Bronchial epithelial cell (primary cell): ENCODE results near the gene CADPS2. TPM values are rescaled to one million over a fixed set of nuclear protein-coding genes. Genes with fewer than 3 reads are reported as not detected.

Source experiments
- DNase-seq: peaks from one replicate; pipeline ENCODE4 v3.0.0-alpha.2; 2010; ENCODE audit warnings: low read depth
- FAIRE-seq: peaks from 2 replicates; lab custom pipeline; 2011; peaks lifted over from hg19 to GRCh38; lab: Jason Lieb, UNC
- H3K27me3 ChIP-seq: 2 replicates; pipeline ENCODE4 v1.5.1; 2011; ENCODE audit warnings: low read length; ENCODE audit not compliant: control insufficient read depth, insufficient read depth
- H3K36me3 ChIP-seq: 2 replicates; pipeline ENCODE4 v1.5.1; 2011; ENCODE audit warnings: low read length; ENCODE audit not compliant: control insufficient read depth, insufficient read depth
- H3K4me3 ChIP-seq: 2 replicates; pipeline ENCODE4 v1.5.1; 2011; ENCODE audit warnings: mild to moderate bottlenecking, low read depth, low read length, control low read depth
- total RNA-seq: library from RNA; depleted of rRNA; stranded (reverse); fragments of >200 nt; gene quantifications from 2 replicates; pipeline ENCODE4 v1.2.1, GENCODE V29; 2014
- TF ChIP-seq, protein P1 (sequence below): IDR thresholded peaks from 2 replicates; pipeline ENCODE4 v1.5.1; 2011; ENCODE audit warnings: mild to moderate bottlenecking, moderate library complexity, low read length, control low read depth, inconsistent platforms; ENCODE audit not compliant: insufficient read depth, severe bottlenecking

Gene CADPS2
- total RNA-seq, 1 donor from 2014 or later = 4.2 TPM

DNA sequence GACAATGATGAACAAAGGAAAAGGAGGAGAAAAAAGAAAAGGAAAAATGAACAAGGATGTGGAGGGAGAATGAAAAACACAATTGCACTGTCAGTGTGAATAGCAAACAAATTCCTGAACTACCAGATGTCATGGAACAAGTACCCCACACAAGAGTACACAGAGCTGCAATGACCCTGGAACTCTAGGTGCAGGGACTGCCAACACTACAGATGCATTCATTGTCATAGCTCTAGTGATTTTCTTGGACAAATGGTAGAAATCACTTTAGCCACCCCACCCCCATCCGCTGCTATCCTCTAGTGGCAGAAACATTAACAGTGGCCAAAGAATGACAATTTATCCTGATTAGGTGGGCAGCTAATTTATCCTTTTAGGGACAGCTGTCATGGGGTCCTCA is 190.4 kb downstream of the CADPS2 start:
- DNase-seq (no peak), FAIRE-seq (no peak)
- TF ChIP-seq, protein P1, sequence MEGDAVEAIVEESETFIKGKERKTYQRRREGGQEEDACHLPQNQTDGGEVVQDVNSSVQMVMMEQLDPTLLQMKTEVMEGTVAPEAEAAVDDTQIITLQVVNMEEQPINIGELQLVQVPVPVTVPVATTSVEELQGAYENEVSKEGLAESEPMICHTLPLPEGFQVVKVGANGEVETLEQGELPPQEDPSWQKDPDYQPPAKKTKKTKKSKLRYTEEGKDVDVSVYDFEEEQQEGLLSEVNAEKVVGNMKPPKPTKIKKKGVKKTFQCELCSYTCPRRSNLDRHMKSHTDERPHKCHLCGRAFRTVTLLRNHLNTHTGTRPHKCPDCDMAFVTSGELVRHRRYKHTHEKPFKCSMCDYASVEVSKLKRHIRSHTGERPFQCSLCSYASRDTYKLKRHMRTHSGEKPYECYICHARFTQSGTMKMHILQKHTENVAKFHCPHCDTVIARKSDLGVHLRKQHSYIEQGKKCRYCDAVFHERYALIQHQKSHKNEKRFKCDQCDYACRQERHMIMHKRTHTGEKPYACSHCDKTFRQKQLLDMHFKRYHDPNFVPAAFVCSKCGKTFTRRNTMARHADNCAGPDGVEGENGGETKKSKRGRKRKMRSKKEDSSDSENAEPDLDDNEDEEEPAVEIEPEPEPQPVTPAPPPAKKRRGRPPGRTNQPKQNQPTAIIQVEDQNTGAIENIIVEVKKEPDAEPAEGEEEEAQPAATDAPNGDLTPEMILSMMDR = no peak
- H3K4me3 ChIP-seq = no peak overlapping the region
- no peaks in the 10 kb centered on the region for H3K27me3 ChIP-seq
- no peaks in the 10 kb centered on the region for H3K36me3 ChIP-seq

DNA sequence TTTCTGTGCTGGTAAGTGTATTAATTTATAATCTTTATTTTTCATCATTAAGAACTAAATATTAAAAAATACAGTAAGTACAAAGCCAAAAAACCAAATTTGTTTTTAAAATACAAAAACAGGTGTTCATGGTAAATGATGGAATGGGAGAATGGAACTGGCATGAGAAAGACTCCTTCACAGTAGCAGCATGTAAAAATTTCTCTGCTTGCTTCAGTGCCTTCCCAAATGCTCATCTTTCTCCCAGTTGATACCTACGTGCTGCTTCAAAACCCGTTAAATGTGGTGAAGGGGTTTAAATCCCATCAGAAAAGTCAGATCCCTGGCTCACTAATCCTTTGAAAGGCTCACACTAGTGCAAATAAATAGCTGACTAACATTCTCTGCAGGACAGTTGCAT is 191.6 kb downstream of the CADPS2 start:
- TF ChIP-seq, protein P1 = no peak
- Histone ChIP-seq H3K4me3 (no peak overlapping the region), H3K27me3 (no peaks in the 10 kb centered on the region), H3K36me3 (no peaks in the 10 kb centered on the region)
- no peak for FAIRE-seq
- DNase-seq = no peak

DNA sequence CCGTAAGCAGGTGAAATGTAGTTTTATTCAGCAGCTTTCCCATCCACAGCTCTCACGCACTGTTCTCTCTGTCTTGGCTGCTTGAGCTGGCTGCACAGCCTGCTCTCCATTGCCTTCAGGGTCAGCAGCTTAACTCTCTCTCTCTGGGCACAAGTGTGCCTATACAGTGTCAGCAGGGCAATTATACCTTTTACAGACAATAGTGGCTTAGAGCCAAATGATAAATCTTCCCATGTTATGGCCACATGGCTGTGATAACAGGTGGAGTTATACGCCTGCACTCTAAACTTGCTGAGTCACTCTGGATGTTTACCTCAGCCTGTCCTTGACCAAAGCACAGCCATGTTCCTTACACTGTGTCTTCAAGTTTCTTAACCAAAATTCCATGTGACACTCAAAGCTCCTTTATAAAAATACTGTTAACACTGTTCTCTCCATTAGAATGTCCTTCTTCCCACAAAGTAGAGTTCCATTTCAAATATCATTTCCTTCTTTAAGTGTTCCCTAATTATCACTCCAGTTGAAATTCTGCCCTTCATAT is 193.4 kb downstream of the CADPS2 start:
- no peak for DNase-seq
- TF ChIP-seq, protein P1 = no peak
- Histone ChIP-seq H3K36me3 (no peaks in the 10 kb centered on the region), H3K4me3 (no peak overlapping the region), H3K27me3 (no peaks in the 10 kb centered on the region)
- no peak for FAIRE-seq

DNA sequence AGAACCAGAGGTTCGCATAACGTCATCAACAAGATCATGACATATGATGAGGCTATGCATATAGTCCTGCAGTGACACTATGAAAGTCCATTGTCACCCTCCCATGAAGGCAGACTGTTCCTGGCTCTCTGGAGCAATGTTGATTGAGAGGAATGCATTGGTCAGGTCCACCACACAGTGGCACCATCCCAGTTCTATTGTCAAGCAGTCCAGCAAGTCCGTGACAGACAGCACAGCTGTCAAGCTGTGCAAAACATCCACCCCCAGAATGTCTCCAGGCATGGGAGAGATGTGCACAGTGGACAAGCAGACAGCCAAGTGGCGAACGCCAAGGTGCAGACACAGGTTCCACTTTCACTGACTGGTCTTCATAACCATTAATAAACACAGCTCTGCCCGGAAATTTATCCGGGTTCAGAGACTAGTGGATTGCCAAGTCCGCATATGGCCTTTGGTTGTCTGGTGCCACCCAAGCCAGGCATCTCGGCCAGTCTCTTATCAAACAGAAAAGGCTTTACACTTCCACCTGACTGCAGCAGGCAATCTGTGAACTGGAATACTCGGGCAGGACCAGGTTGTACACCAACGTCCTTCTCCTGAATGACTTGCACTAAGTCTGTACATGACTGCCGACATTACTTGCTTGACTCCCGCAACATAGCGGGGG is 194.6 kb downstream of the CADPS2 start:
- TF ChIP-seq, protein P1 = no peak
- no peaks in the 10 kb centered on the region for H3K27me3 ChIP-seq
- H3K36me3 ChIP-seq = no peaks in the 10 kb centered on the region
- H3K4me3 ChIP-seq = no peak overlapping the region
- DNase-seq (no peak), FAIRE-seq (no peak)

DNA sequence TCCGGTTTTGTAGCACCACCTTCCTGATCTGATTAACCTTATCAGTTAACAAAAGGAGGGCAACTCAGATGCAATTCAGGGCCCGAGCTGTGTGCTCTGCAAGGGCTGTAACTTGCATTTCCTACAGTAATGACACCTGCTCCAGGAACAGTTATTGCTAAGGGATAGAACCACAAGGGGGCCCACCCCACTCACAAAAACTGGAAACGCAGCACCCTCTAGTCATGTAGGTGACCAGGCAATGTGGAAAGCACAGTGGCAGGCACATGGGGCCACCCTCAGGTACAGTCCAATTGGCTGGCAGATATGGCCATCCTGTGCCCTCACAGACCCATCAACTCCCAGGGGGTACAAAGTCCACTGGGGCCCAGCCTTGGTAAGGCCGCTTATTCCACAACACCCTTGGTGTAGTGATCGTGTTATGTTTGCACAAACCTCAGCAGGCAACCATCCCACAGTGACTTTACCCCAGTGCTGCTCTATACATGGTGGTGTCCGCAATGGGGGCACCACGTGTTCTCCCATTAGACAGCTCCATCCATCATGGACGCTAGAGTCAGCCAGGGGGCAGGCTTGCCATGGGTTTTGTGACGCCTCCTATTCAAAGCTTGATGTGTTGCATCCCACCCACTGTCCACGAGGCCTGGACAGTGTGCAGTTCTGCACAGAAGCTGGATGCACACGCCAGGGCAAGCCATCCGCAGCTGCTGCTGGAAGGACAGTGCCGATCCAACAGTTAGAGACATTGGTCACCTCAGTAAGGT is 196.7 kb downstream of the CADPS2 start:
- TF ChIP-seq, protein P1 = no peak
- FAIRE-seq (no peak), DNase-seq (no peak)
- Histone ChIP-seq H3K27me3 (no peaks in the 10 kb centered on the region), H3K36me3 (no peaks in the 10 kb centered on the region), H3K4me3 (no peak overlapping the region)
